ENCODE results near the gene DAB2. TPM values are rescaled to one million over a fixed set of nuclear protein-coding genes. Genes with fewer than 3 reads are reported as not detected.
A peak's percentile ranks its signal among the peaks of the same experiment; 100 is the strongest.

Gene DAB2
- total RNA-seq, 6 experiments from 2014 or later: 228 to 285 (median 237) TPM

GRCh38 chr5:39395521-39395920 is 29.3 kb downstream of the DAB2 start:
- peaks cover 67% of the 10 kb centered on the region for H3K4me1 Mint-ChIP-seq (ENCODE audit: low read depth)
- peaks cover 76% of the 10 kb centered on the region for H3K36me3 Mint-ChIP-seq (ENCODE audit: low read depth)
- H3K27ac Mint-ChIP-seq: peak overlapping the region; percentile 96
- TF ChIP-seq CTCF (IDR thresholded peaks at IDR 0.05): no peak
- H3K4me3 Mint-ChIP-seq: peak overlapping the region; percentile 64
- DNase-seq: no peak
- no peaks in the 10 kb centered on the region for H3K9me3 Mint-ChIP-seq
- peaks cover 4% of the 10 kb centered on the region for H3K27me3 Mint-ChIP-seq (ENCODE audit: insufficient read depth)

GRCh38 chr5:39394946-39395345 is 29.8 kb downstream of the DAB2 start:
- H3K4me3 Mint-ChIP-seq: peak overlapping the region; percentile 64
- peaks cover 4% of the 10 kb centered on the region for H3K27me3 Mint-ChIP-seq (ENCODE audit: insufficient read depth)
- peaks cover 62% of the 10 kb centered on the region for H3K4me1 Mint-ChIP-seq (ENCODE audit: low read depth)
- peak overlapping the region; percentile 96 for H3K27ac Mint-ChIP-seq
- DNase-seq: peak; percentile 68
- no peaks in the 10 kb centered on the region for H3K9me3 Mint-ChIP-seq
- TF ChIP-seq CTCF (IDR thresholded peaks at IDR 0.05): no peak
- H3K36me3 Mint-ChIP-seq (ENCODE audit: low read depth): peaks cover 78% of the 10 kb centered on the region

- TF ChIP-seq CTCF (IDR thresholded peaks at IDR 0.05): no peak
- DNase-seq: no peak
Observed at GRCh38 chr5:39390945-39391344, 33.8 kb downstream of the DAB2 start.

GRCh38 chr5:39387293-39387692 is 37.5 kb downstream of the DAB2 start:
- no peaks in the 10 kb centered on the region; the same call in 1 of the 2 replicates for H3K4me1 Mint-ChIP-seq (ENCODE audit: low read depth)
- peaks cover 4% of the 10 kb centered on the region for H3K27me3 Mint-ChIP-seq (ENCODE audit: insufficient read depth)
- DNase-seq: no peak
- no peak overlapping the region for H3K4me3 Mint-ChIP-seq
- peak overlapping the region; percentile 3; the same call in 1 of the 2 replicates for H3K27ac Mint-ChIP-seq
- H3K9me3 Mint-ChIP-seq: no peaks in the 10 kb centered on the region
- TF ChIP-seq CTCF (IDR thresholded peaks at IDR 0.05): no peak
- H3K36me3 Mint-ChIP-seq (ENCODE audit: low read depth): peaks cover 80% of the 10 kb centered on the region

More at GRCh38 chr5:39390945-39391344, 33.8 kb downstream of the DAB2 start:
- Mint-ChIP-seq H3K27me3 (ENCODE audit: insufficient read depth) (peaks cover 2% of the 10 kb centered on the region), H3K4me3 (no peak overlapping the region), H3K36me3 (ENCODE audit: low read depth) (peaks cover 78% of the 10 kb centered on the region), H3K9me3 (no peaks in the 10 kb centered on the region), H3K4me1 (ENCODE audit: low read depth) (peaks cover 22% of the 10 kb centered on the region), H3K27ac (peak overlapping the region; percentile 56)

GRCh38 chr5:39384271-39384670 is 40.5 kb downstream of the DAB2 start:
- Mint-ChIP-seq H3K27ac (peak overlapping the region; percentile 13; the same call in 1 of the 2 replicates), H3K9me3 (no peaks in the 10 kb centered on the region), H3K4me3 (no peak overlapping the region), H3K27me3 (ENCODE audit: insufficient read depth) (peaks cover 5% of the 10 kb centered on the region), H3K36me3 (ENCODE audit: low read depth) (peaks cover 80% of the 10 kb centered on the region), H3K4me1 (ENCODE audit: low read depth) (peaks cover 11% of the 10 kb centered on the region; the same call in 1 of the 2 replicates)
- DNase-seq: no peak
- no peak for TF ChIP-seq CTCF (IDR thresholded peaks at IDR 0.05)

GRCh38 chr5:39381376-39381775 is 43.4 kb downstream of the DAB2 start:
- H3K9me3 Mint-ChIP-seq: no peaks in the 10 kb centered on the region
- TF ChIP-seq CTCF (IDR thresholded peaks at IDR 0.05): no peak
- H3K27me3 Mint-ChIP-seq (ENCODE audit: insufficient read depth): peaks cover 9% of the 10 kb centered on the region
- H3K36me3 Mint-ChIP-seq (ENCODE audit: low read depth): peaks cover 81% of the 10 kb centered on the region
- peak overlapping the region; percentile 34; the same call in 1 of the 2 replicates for H3K27ac Mint-ChIP-seq
- peaks cover 26% of the 10 kb centered on the region for H3K4me1 Mint-ChIP-seq (ENCODE audit: low read depth)
- DNase-seq: no peak
- no peak overlapping the region for H3K4me3 Mint-ChIP-seq
